ENCODE results near the gene FAAP20. TPM values are rescaled to one million over a fixed set of nuclear protein-coding genes. Genes with fewer than 3 reads are reported as not detected.

The FAAP20 gene
- total RNA-seq, 1 donor from 2014 or later: 38.3 TPM

DNA sequence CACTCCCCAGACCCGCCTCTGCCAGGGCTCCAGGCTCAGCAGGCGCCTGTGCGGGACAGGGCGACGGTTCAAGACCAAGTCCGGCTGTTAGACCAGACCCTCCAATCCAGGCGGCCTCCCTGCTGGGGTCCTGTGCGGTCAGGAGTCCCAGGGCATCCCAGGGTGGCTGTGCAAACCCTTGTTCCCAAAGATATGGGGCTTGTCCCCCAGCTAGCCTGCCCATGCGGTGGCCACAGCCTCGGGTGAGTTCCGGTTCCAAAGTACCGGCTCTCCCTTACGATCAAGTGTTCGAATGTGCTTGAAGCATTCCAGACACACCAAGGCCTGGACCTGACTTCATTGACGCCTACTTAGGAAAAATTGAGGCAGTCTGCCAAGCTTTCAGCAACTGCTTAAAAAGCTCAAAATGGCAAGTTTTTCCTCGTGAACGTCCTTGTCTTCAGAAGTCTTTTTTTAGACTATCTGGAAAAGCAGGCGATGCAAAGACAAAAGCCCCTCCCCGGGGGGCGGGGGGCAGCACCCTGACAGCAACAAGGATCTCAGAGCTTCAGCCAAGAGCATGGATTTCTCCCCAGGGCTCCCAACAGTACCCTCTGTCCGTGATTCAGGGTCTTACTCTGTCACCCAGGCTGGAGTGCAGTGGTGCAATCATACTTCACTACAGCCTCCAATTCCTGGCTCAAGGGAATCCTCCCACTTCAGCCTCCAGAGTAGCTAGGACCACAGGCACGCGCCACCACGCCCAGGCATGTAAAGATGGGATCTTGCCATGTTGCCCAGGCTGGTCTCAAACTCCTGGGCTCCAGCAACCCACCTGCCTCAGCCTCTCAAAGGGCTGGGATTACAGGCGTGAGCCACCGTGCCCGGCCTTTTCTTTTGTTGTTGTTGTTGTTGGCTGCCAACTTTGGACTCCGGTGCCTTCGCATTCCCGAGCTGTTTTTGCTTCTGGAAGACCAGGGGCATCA is 2.3 kb downstream of the FAAP20 start:
- no peaks in the 10 kb centered on the region for H3K27me3 ChIP-seq
- H3K4me3 ChIP-seq: peak overlapping the region; percentile 6 to 35
- intact Hi-C loops (cut with DNase I): loop anchor here (5.0 kb wide), 2 partner anchors 335 to 395 kb away; partner anchors contain the start of genes PANK4 and PRXL2B
- no peaks in the 10 kb centered on the region for H3K9me3 ChIP-seq
- H3K27ac ChIP-seq: peak overlapping the region; percentile 94 to 97
- H3K4me1 ChIP-seq: peaks cover 26 to 45% of the 10 kb centered on the region in 2 donors
- no peaks in the 10 kb centered on the region for H3K36me3 ChIP-seq
- DNase-seq (ENCODE audit: low spot score in 2 of 2): no peak
- TF ChIP-seq, protein P1, sequence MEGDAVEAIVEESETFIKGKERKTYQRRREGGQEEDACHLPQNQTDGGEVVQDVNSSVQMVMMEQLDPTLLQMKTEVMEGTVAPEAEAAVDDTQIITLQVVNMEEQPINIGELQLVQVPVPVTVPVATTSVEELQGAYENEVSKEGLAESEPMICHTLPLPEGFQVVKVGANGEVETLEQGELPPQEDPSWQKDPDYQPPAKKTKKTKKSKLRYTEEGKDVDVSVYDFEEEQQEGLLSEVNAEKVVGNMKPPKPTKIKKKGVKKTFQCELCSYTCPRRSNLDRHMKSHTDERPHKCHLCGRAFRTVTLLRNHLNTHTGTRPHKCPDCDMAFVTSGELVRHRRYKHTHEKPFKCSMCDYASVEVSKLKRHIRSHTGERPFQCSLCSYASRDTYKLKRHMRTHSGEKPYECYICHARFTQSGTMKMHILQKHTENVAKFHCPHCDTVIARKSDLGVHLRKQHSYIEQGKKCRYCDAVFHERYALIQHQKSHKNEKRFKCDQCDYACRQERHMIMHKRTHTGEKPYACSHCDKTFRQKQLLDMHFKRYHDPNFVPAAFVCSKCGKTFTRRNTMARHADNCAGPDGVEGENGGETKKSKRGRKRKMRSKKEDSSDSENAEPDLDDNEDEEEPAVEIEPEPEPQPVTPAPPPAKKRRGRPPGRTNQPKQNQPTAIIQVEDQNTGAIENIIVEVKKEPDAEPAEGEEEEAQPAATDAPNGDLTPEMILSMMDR (IDR thresholded peaks at IDR 0.05): no peak

DNA sequence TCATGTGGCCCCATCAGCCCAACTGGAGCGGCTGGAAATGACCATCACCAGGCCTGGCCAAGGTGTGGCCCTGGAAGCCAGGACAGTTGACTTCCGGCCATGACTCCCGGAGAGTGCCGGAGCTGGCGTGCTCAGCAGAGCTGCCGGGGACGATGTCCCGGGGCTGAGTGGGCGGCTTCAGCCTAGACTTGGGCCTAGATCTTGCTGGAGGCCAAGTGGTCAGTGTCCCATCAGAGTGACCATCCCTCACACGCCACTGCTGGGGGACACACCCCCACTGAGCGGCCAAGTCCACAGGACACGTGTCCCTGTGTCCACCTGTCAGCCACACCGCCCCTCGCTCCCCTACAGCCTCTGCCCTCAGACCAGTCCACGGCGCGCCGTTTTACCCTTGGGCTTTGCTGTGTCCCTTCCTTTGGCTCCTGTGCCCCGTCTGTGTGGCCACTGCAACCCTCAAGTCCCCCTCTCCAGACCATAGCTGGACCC is 4.0 kb downstream of the FAAP20 start:
- TF ChIP-seq, protein P1 (IDR thresholded peaks at IDR 0.05): no peak
- Histone ChIP-seq H3K4me1 (peaks cover 26 to 41% of the 10 kb centered on the region in 2 donors), H3K9me3 (no peaks in the 10 kb centered on the region), H3K27ac (peak overlapping the region; percentile 94 to 97), H3K36me3 (peaks cover 0 to 10% of the 10 kb centered on the region in 2 donors), H3K27me3 (no peaks in the 10 kb centered on the region), H3K4me3 (peak overlapping the region; percentile 60 to 73)
- no peak for DNase-seq (ENCODE audit: low spot score in 2 of 2)
- intact Hi-C loops (cut with DNase I): loop anchor here (5.0 kb wide), 2 partner anchors 337 to 397 kb away; partner anchors contain the start of genes PANK4 and PRXL2B

DNA sequence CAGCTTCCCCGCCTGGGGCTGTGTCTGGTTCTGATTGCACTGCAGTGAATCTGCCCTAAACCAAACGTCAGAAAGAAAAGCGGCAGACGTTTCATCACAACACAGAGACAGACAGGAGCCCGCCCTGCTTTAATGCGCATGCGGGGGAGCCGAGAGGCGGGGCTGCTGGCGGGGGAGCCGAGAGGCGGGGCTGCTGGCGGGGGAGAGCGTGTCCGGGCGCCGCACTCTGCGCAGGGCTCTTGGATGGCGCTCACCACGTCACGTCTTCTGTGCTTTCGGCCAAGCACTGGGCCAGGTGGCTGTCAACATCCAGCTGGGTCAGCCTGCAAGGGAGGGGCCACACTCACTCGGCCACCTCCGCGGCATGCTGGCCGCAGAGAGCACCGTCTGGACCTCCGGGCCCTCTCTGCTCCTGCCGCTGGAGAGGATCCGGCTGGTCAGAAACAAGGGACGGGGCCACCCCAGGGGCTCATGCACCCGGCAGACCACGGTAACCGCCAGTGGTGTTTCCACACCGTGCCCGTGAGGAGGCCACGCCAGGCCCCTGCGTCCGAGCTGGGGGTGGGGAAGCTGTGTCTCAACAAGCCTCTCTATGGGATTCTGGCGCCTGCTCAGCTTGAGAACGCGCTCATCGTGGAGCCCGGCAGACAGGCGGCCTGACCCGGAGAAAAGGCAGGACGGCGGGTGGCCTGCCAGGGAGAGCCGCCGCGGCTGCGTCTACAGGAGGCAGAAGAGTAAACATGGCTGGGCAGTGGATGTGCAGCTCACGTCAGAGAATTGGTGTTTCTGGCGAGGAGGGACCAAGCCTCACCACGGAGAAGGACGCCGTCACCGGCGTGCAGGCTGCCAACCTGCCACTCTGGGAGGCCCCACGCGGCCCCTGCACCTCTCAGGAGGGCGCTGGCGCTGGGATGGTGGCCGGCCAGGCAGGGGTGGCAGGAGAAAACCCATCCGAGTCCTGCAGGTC is 4.8 kb downstream of the FAAP20 start:
- Histone ChIP-seq H3K27me3 (no peaks in the 10 kb centered on the region), H3K36me3 (peaks cover 4 to 18% of the 10 kb centered on the region in 2 donors), H3K27ac (peak overlapping the region; percentile 94 to 97), H3K4me3 (peak overlapping the region; percentile 60 to 73), H3K4me1 (peaks cover 26 to 38% of the 10 kb centered on the region in 2 donors), H3K9me3 (no peaks in the 10 kb centered on the region)
- DNase-seq (ENCODE audit: low spot score in 2 of 2): peak; percentile 86 to 97
- intact Hi-C loops (cut with DNase I): loop anchor here (5.0 kb wide), 3 partner anchors 57 to 398 kb away; partner anchors contain the start of genes PANK4 and PRXL2B
- TF ChIP-seq, protein P1 (IDR thresholded peaks at IDR 0.05): peak in 1 of 3 experiments; percentile 3

DNA sequence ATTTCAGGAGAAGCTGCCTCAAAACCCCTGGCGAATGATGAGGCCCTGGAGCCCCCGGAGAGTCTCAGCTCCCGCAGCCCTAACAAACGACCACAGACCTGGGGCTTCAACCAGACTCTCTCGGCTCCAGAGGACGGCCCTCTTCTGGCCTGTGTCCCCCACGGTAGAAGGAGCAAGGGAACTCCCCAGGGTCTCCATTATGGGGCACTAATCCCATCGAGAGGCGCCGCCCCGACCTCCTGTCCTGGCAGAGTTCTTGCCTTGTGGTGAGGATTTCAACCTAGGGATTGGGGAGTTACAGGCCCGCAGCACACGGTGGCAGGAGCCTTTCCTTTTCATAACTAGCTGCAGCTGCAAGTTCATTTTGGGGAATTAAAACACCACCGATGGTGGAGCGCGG is 6.2 kb downstream of the FAAP20 start:
- Histone ChIP-seq H3K36me3 (peaks cover 4 to 25% of the 10 kb centered on the region in 2 donors), H3K27ac (no peak overlapping the region), H3K4me3 (no peak overlapping the region), H3K9me3 (no peaks in the 10 kb centered on the region), H3K4me1 (peaks cover 20 to 31% of the 10 kb centered on the region in 2 donors), H3K27me3 (no peaks in the 10 kb centered on the region)
- intact Hi-C loops (cut with DNase I): loop anchor here (5.0 kb wide), 1 partner anchor 56 kb away; no protein-coding TSS in a partner anchor
- no peak for DNase-seq (ENCODE audit: low spot score in 2 of 2)
- TF ChIP-seq, protein P1 (IDR thresholded peaks at IDR 0.05): no peak

DNA sequence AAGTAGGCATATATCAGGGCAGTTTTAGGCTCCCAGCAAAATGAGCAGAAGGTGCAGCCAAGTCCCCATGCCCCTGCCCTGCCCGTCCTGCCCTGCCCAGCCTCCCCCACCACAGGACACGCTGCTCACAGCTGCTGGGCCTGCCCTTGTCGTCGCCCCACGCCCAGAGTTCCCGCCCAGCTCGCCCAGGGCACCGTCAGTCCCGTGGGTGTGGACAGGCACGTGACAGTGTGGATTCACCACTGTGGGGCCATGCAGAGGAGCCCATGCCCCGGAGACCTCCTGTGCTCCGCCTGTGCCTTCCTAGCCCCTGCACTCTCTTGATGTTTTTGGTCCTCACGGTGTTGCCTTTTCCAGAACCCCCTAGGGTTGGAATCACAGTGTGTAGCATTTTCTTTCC is 7.0 kb downstream of the FAAP20 start:
- Histone ChIP-seq H3K4me3 (no peak overlapping the region), H3K4me1 (peaks cover 20 to 24% of the 10 kb centered on the region in 2 donors), H3K27ac (no peak overlapping the region), H3K27me3 (no peaks in the 10 kb centered on the region), H3K9me3 (no peaks in the 10 kb centered on the region), H3K36me3 (peaks cover 4 to 25% of the 10 kb centered on the region in 2 donors)
- intact Hi-C loops (cut with DNase I): loop anchor here (5.0 kb wide), 1 partner anchor 55 kb away; no protein-coding TSS in a partner anchor
- TF ChIP-seq, protein P1 (IDR thresholded peaks at IDR 0.05): no peak
- DNase-seq (ENCODE audit: low spot score in 2 of 2): no peak
